Mesendoderm (in vitro differentiated cells): Measurements from ENCODE around the gene GALNT12.

Source experiments
- DNase-seq: peaks from one replicate; pipeline ENCODE4 v3.0.0; 2013
- H2AK5ac ChIP-seq: 2 replicates; pipeline ENCODE4 v1.6.1; 2013; ENCODE audit warnings: low read length, inconsistent platforms
- H2BK120ac ChIP-seq: 2 replicates; pipeline ENCODE4 v1.6.1; 2013; ENCODE audit warnings: low read depth, mild to moderate bottlenecking, low read length, moderate library complexity, mixed read lengths
- H2BK15ac ChIP-seq: replicated peaks from 2 replicates; pipeline ENCODE4 v1.6.1; 2013; ENCODE audit warnings: low read depth, mild to moderate bottlenecking, moderate library complexity
- H2BK5ac ChIP-seq: 2 replicates; pipeline ENCODE4 v1.6.1; 2013; ENCODE audit warnings: low read length, inconsistent platforms
- H3K18ac ChIP-seq: 2 replicates; pipeline ENCODE4 v1.6.1; 2013; ENCODE audit warnings: mild to moderate bottlenecking, low read length, mixed read lengths
- H3K23ac ChIP-seq: one replicate; pipeline ENCODE4 v1.6.1; 2013; ENCODE audit warnings: low read length
- H3K27ac ChIP-seq: 2 replicates; pipeline ENCODE4 v1.5.1; 2013; ENCODE audit warnings: low read depth, mild to moderate bottlenecking, inconsistent platforms, low read length, moderate library complexity
- H3K27me3 ChIP-seq: 2 replicates; pipeline ENCODE4 v1.6.1; 2013; ENCODE audit warnings: low read length, control low read depth, mild to moderate bottlenecking, inconsistent platforms; ENCODE audit not compliant: insufficient read depth, poor library complexity
- H3K36me3 ChIP-seq: 2 replicates; pipeline ENCODE4 v1.6.1; 2013; ENCODE audit warnings: low read length, inconsistent platforms; ENCODE audit not compliant: control insufficient read depth, insufficient read depth
- H3K4ac ChIP-seq: one replicate; pipeline ENCODE4 v1.6.1; 2013; ENCODE audit warnings: low read depth, mild to moderate bottlenecking, low read length, moderate library complexity
- H3K4me1 ChIP-seq: 2 replicates; pipeline ENCODE4 v1.6.1; 2013; ENCODE audit warnings: low read depth, low read length, inconsistent platforms; ENCODE audit not compliant: control insufficient read depth
- H3K4me2 ChIP-seq: 2 replicates; pipeline ENCODE4 v1.6.1; 2013; ENCODE audit warnings: low read length
- H3K4me3 ChIP-seq: 2 replicates; pipeline ENCODE4 v1.5.1; 2013; ENCODE audit warnings: mild to moderate bottlenecking, low read length
- H3K56ac ChIP-seq: one replicate; pipeline ENCODE4 v1.6.1; 2013; ENCODE audit warnings: low read length
- H3K79me1 ChIP-seq: 2 replicates; pipeline ENCODE4 v1.6.1; 2013; ENCODE audit warnings: low read length, inconsistent platforms
- H3K79me2 ChIP-seq: 2 replicates; pipeline ENCODE4 v1.6.1; 2013; ENCODE audit warnings: mild to moderate bottlenecking, low read length; ENCODE audit not compliant: control insufficient read depth, insufficient read depth
- H3K9ac ChIP-seq: 2 replicates; pipeline ENCODE4 v1.6.1; 2013; ENCODE audit warnings: low read length, inconsistent platforms
- H4K5ac ChIP-seq: one replicate; pipeline ENCODE4 v1.6.1; 2013; ENCODE audit warnings: low read length
- H4K8ac ChIP-seq: one replicate; pipeline ENCODE4 v1.6.1; 2013; ENCODE audit warnings: low read depth, mild to moderate bottlenecking, control low read depth, low read length, moderate library complexity
- WGBS: extraction: QIAGEN DNeasy Blood & Tissue Kit; methylation state at CpG from one replicate; pipeline ENCODE4 v1.1.7; 2013; ENCODE audit warnings: low lambda C conversion rate, missing lambda C conversion rate; ENCODE audit not compliant: insufficient coverage; ENCODE audit errors: extremely low coverage; 5-methylcytosine and 5-hydroxymethylcytosine counted together

The GALNT12 gene

GRCh38 chr9:98784831-98785806, 22.4 kb upstream of the GALNT12 start:
- peaks cover 3% of the 10 kb centered on the region for H3K79me1 ChIP-seq
- H3K4me3 ChIP-seq: no peak overlapping the region
- no peak for DNase-seq
- H3K23ac ChIP-seq: no peak overlapping the region
- H4K5ac ChIP-seq: no peak overlapping the region
- H2BK120ac ChIP-seq: no peak overlapping the region
- no peaks in the 10 kb centered on the region for H3K79me2 ChIP-seq
- no peak overlapping the region for H3K56ac ChIP-seq
- no peak overlapping the region for H3K9ac ChIP-seq
- H2AK5ac ChIP-seq: no peak overlapping the region
- no peak overlapping the region for H3K18ac ChIP-seq
- no peak overlapping the region for H3K4ac ChIP-seq
- no peak overlapping the region for H2BK5ac ChIP-seq
- peaks cover 5% of the 10 kb centered on the region for H3K36me3 ChIP-seq
- H3K4me2 ChIP-seq: no peak overlapping the region
- H3K27ac ChIP-seq: no peak overlapping the region
- no peaks in the 10 kb centered on the region for H3K27me3 ChIP-seq
- WGBS: no CpG with 5 or more reads among the region's 11 CpGs
- H4K8ac ChIP-seq: no peak overlapping the region
- no peak overlapping the region for H2BK15ac ChIP-seq
- H3K4me1 ChIP-seq: no peaks in the 10 kb centered on the region

- no peak overlapping the region for H3K56ac ChIP-seq
- WGBS: no CpG with 5 or more reads among the region's 4 CpGs
- no peak overlapping the region for H2BK15ac ChIP-seq
- no peak overlapping the region for H2BK5ac ChIP-seq
- H3K18ac ChIP-seq: no peak overlapping the region
- H3K4me2 ChIP-seq: no peak overlapping the region
- peaks cover 2% of the 10 kb centered on the region for H3K4me1 ChIP-seq
- no peak overlapping the region for H2BK120ac ChIP-seq
- H4K8ac ChIP-seq: no peak overlapping the region
- H3K79me2 ChIP-seq: peaks cover 2% of the 10 kb centered on the region
- no peak overlapping the region for H4K5ac ChIP-seq
- peaks cover 9% of the 10 kb centered on the region for H3K79me1 ChIP-seq
- peaks cover 5% of the 10 kb centered on the region for H3K36me3 ChIP-seq
- H3K9ac ChIP-seq: no peak overlapping the region
- DNase-seq: no peak
- H3K27me3 ChIP-seq: no peaks in the 10 kb centered on the region
- H3K4ac ChIP-seq: no peak overlapping the region
- no peak overlapping the region for H2AK5ac ChIP-seq
- no peak overlapping the region for H3K27ac ChIP-seq
- H3K23ac ChIP-seq: no peak overlapping the region
- H3K4me3 ChIP-seq: no peak overlapping the region
Observed at GRCh38 chr9:98786750-98787510, 20.5 kb upstream of the GALNT12 start.

GRCh38 chr9:98787766-98788335, 19.6 kb upstream of the GALNT12 start:
- Histone ChIP-seq H3K79me2 (peaks cover 2% of the 10 kb centered on the region), H3K56ac (no peak overlapping the region), H3K79me1 (peaks cover 12% of the 10 kb centered on the region), H3K27ac (no peak overlapping the region), H2AK5ac (no peak overlapping the region), H2BK120ac (no peak overlapping the region), H3K4me1 (peaks cover 8% of the 10 kb centered on the region), H3K4ac (no peak overlapping the region), H3K9ac (no peak overlapping the region), H3K18ac (no peak overlapping the region), H3K4me2 (no peak overlapping the region), H3K36me3 (peaks cover 2% of the 10 kb centered on the region), H4K5ac (no peak overlapping the region), H3K27me3 (no peaks in the 10 kb centered on the region), H3K23ac (no peak overlapping the region), H2BK15ac (no peak overlapping the region), H4K8ac (no peak overlapping the region), H2BK5ac (no peak overlapping the region), H3K4me3 (no peak overlapping the region)
- DNase-seq: no peak
- WGBS: no CpG with 5 or more reads among the region's 12 CpGs

- H4K5ac ChIP-seq: no peak overlapping the region
- H2BK15ac ChIP-seq: no peak overlapping the region
- no peak overlapping the region for H3K27ac ChIP-seq
- H4K8ac ChIP-seq: no peak overlapping the region
- H3K79me2 ChIP-seq: peaks cover 6% of the 10 kb centered on the region
- no peak overlapping the region for H2BK5ac ChIP-seq
- no peak overlapping the region for H3K23ac ChIP-seq
- H3K4me2 ChIP-seq: no peak overlapping the region
- peaks cover 16% of the 10 kb centered on the region for H3K79me1 ChIP-seq
- H3K4me1 ChIP-seq: peaks cover 10% of the 10 kb centered on the region
- no peak overlapping the region for H3K9ac ChIP-seq
- H2BK120ac ChIP-seq: no peak overlapping the region
- no peak overlapping the region for H2AK5ac ChIP-seq
- no peak for DNase-seq
- no peaks in the 10 kb centered on the region for H3K36me3 ChIP-seq
- no peak overlapping the region for H3K4ac ChIP-seq
- WGBS: no CpG with 5 or more reads among the region's 5 CpGs
- H3K18ac ChIP-seq: no peak overlapping the region
- H3K4me3 ChIP-seq: no peak overlapping the region
- no peaks in the 10 kb centered on the region for H3K27me3 ChIP-seq
- no peak overlapping the region for H3K56ac ChIP-seq
Observed at GRCh38 chr9:98789483-98790133, 17.9 kb upstream of the GALNT12 start.

- Histone ChIP-seq H3K9ac (no peak overlapping the region), H3K27ac (no peak overlapping the region), H3K4me1 (peaks cover 15% of the 10 kb centered on the region), H3K23ac (no peak overlapping the region), H2AK5ac (no peak overlapping the region), H2BK120ac (no peak overlapping the region), H3K4me2 (no peak overlapping the region), H3K79me2 (peaks cover 13% of the 10 kb centered on the region), H3K27me3 (no peaks in the 10 kb centered on the region), H4K8ac (no peak overlapping the region), H3K56ac (no peak overlapping the region), H3K4me3 (no peak overlapping the region), H2BK5ac (no peak overlapping the region), H2BK15ac (no peak overlapping the region), H4K5ac (no peak overlapping the region), H3K79me1 (peaks cover 21% of the 10 kb centered on the region), H3K36me3 (no peaks in the 10 kb centered on the region), H3K18ac (no peak overlapping the region), H3K4ac (no peak overlapping the region)
- DNase-seq: no peak
- WGBS: no CpG with 5 or more reads among the region's 25 CpGs
Observed at GRCh38 chr9:98790134-98790841, 17.2 kb upstream of the GALNT12 start.
